ENCODE measurements around the gene ZC3H12C. TPM values are rescaled to one million over a fixed set of nuclear protein-coding genes. Genes with fewer than 3 reads are reported as not detected.
A peak's percentile ranks its signal among the peaks of the same experiment; 100 is the strongest.
"Not testable (repeated sequence)": the region's sequence is repeated elsewhere in the genome, so short reads cannot be mapped to it uniquely, and the experiment has no call there.

ZC3H12C gene
- total RNA-seq, 1 donor from 2014 or later: 5.0 TPM

- peak; percentile 16 for TF ChIP-seq CTCF (conservative IDR thresholded peaks at IDR 0.05; ENCODE audit: low read depth, low read length)
- H3K4me3 ChIP-seq (ENCODE audit: low read depth, low read length): no peak overlapping the region
- DNase-seq (ENCODE audit: low read depth): no peak
Observed at GRCh38 chr11:110187731-110188130, 94.5 kb downstream of the ZC3H12C start.

GRCh38 chr11:110190885-110191284 lies 97.7 kb downstream of the ZC3H12C start:
- TF ChIP-seq CTCF (conservative IDR thresholded peaks at IDR 0.05; ENCODE audit: low read depth, low read length): no peak
- no peak overlapping the region for H3K4me3 ChIP-seq (ENCODE audit: low read depth, low read length)

GRCh38 chr11:110192604-110193282 lies 99.6 kb downstream of the ZC3H12C start:
- not testable (repeated sequence) for H3K4me3 ChIP-seq (ENCODE audit: low read depth, low read length); DNase-seq (ENCODE audit: low read depth)

More at GRCh38 chr11:110190885-110191284, 97.7 kb downstream of the ZC3H12C start:
- DNase-seq (ENCODE audit: low read depth): no peak

- H3K4me3 ChIP-seq (ENCODE audit: low read depth, low read length): not testable (repeated sequence)
- peak; percentile 75 for DNase-seq (ENCODE audit: low read depth)
Observed at GRCh38 chr11:110194211-110194766, 101.1 kb downstream of the ZC3H12C start.

GRCh38 chr11:110196241-110196754 lies 103.1 kb downstream of the ZC3H12C start:
- DNase-seq (ENCODE audit: low read depth): peak; percentile 91

GRCh38 chr11:110196884-110197420 lies 103.8 kb downstream of the ZC3H12C start:
- TF ChIP-seq CTCF (conservative IDR thresholded peaks at IDR 0.05; ENCODE audit: low read depth, low read length): no peak
- no peak for DNase-seq (ENCODE audit: low read depth)
- no peak overlapping the region for H3K4me3 ChIP-seq (ENCODE audit: low read depth, low read length)

More at GRCh38 chr11:110196241-110196754, 103.1 kb downstream of the ZC3H12C start:
- H3K4me3 ChIP-seq (ENCODE audit: low read depth, low read length): no peak overlapping the region
- no peak for TF ChIP-seq CTCF (conservative IDR thresholded peaks at IDR 0.05; ENCODE audit: low read depth, low read length)

GRCh38 chr11:110198031-110198729 lies 105.0 kb downstream of the ZC3H12C start:
- no peak for DNase-seq (ENCODE audit: low read depth)
- no peak for TF ChIP-seq CTCF (conservative IDR thresholded peaks at IDR 0.05; ENCODE audit: low read depth, low read length)
- H3K4me3 ChIP-seq (ENCODE audit: low read depth, low read length): no peak overlapping the region

Data from epithelial cell of proximal tubule (primary cell).